ENCODE data around the gene RPP25L. TPM values are rescaled to one million over a fixed set of nuclear protein-coding genes. Genes with fewer than 3 reads are reported as not detected.

Gene RPP25L
- total RNA-seq, 1 donor from 2014 or later: 26.1 TPM

GRCh38 chr9:34570376-34570775 is 41.5 kb downstream of the RPP25L start:
- DNase-seq (ENCODE audit: low read depth): no peak

- DNase-seq (ENCODE audit: low read depth): no peak
These were observed 43.1 kb downstream of the RPP25L start for GRCh38 chr9:34568774-34569173.

- no peak for DNase-seq (ENCODE audit: low read depth)
These were observed 43.8 kb downstream of the RPP25L start for GRCh38 chr9:34568133-34568532.

GRCh38 chr9:34566972-34567371 is 44.9 kb downstream of the RPP25L start:
- no peak for DNase-seq (ENCODE audit: low read depth)

- no peak for DNase-seq (ENCODE audit: low read depth)
These were observed 45.6 kb downstream of the RPP25L start for GRCh38 chr9:34566322-34566721.

GRCh38 chr9:34565856-34566255 is 46.0 kb downstream of the RPP25L start:
- no peak for DNase-seq (ENCODE audit: low read depth)

- DNase-seq (ENCODE audit: low read depth): no peak
These were observed 47.3 kb downstream of the RPP25L start for GRCh38 chr9:34564617-34565016.

GRCh38 chr9:34563262-34563661 is 48.6 kb downstream of the RPP25L start:
- DNase-seq (ENCODE audit: low read depth): no peak

GRCh38 chr9:34562135-34562745 is 49.7 kb downstream of the RPP25L start:
- DNase-seq (ENCODE audit: low read depth): no peak

GRCh38 chr9:34560599-34561214 is 51.2 kb downstream of the RPP25L start:
- DNase-seq (ENCODE audit: low read depth): no peak

Other genes with a start within 250 kb of the RPP25L start
- gene MYORG, start 235.2 kb downstream of the RPP25L start, total RNA-seq: 2.6 and 7.6 TPM in 2 replicates
- gene FAM219A, start 153.5 kb downstream of the RPP25L start, total RNA-seq: 18.9 and 19.2 TPM in 2 replicates
- 0.13 TPM in 1 of 2 replicates, not detected in the other for gene DNAI1, start 153.3 kb downstream of the RPP25L start, total RNA-seq
- gene ENHO, start 89.1 kb downstream of the RPP25L start, total RNA-seq: 0.21 and 0.35 TPM in 2 replicates
- 0.05 TPM in 1 of 2 replicates, not detected in the other for gene CNTFR, start 22.4 kb downstream of the RPP25L start, total RNA-seq
- 57.2 and 98.8 TPM in 2 replicates for gene DCTN3, start 8.4 kb upstream of the RPP25L start, total RNA-seq
- 0.16 TPM in 1 of 2 replicates, not detected in the other for gene ARID3C, start 17.0 kb upstream of the RPP25L start, total RNA-seq
- 103 and 122 TPM in 2 replicates for gene SIGMAR1, start 25.7 kb upstream of the RPP25L start, total RNA-seq
- 22.9 and 24.0 TPM in 2 replicates for gene GALT, start 34.6 kb upstream of the RPP25L start, total RNA-seq
- 11.8 and 16.0 TPM in 2 replicates for gene IL11RA, start 40.1 kb upstream of the RPP25L start, total RNA-seq
- not detected in 2 replicates for gene CCL27, start 50.6 kb upstream of the RPP25L start, total RNA-seq
- not detected in 2 replicates for gene CCL19, start 79.2 kb upstream of the RPP25L start, total RNA-seq
- gene CCL21, start 98.0 kb upstream of the RPP25L start, total RNA-seq: not detected in 2 replicates

All from myocyte (in vitro differentiated cells).